ENCODE measurements around the gene KDELR1. TPM values are rescaled to one million over a fixed set of nuclear protein-coding genes. Genes with fewer than 3 reads are reported as not detected.
A peak's percentile ranks its signal among the peaks of the same experiment; 100 is the strongest.
"Not testable (repeated sequence)": the region's sequence is repeated elsewhere in the genome, so short reads cannot be mapped to it uniquely, and the experiment has no call there.

The KDELR1 gene
- total RNA-seq, 1 donor from 2014 or later: 35.6 TPM

GRCh38 chr19:48371771-48372170, 19.6 kb downstream of the KDELR1 start:
- DNase-seq (ENCODE audit: low read depth in 2 of 2): not testable (repeated sequence)

GRCh38 chr19:48371367-48371766, 20.0 kb downstream of the KDELR1 start:
- DNase-seq (ENCODE audit: low read depth in 2 of 2): no peak

GRCh38 chr19:48370955-48371354, 20.4 kb downstream of the KDELR1 start:
- no peak for DNase-seq (ENCODE audit: low read depth in 2 of 2)

- DNase-seq (ENCODE audit: low read depth in 2 of 2): no peak
These were observed 22.4 kb downstream of the KDELR1 start for GRCh38 chr19:48368936-48369335.

- DNase-seq (ENCODE audit: low read depth in 2 of 2): no peak
These were observed 23.5 kb downstream of the KDELR1 start for GRCh38 chr19:48367855-48368254.

GRCh38 chr19:48365602-48366001, 25.7 kb downstream of the KDELR1 start:
- no peak for DNase-seq (ENCODE audit: low read depth in 2 of 2)

GRCh38 chr19:48364598-48365348, 26.6 kb downstream of the KDELR1 start:
- no peak for DNase-seq (ENCODE audit: low read depth in 2 of 2)

GRCh38 chr19:48363810-48364597, 27.3 kb downstream of the KDELR1 start, which contains the start of the genes SYNGR4 and TMEM143:
Gene SYNGR4, plus strand, starts transcription at chr19:48364367. Its CDS starts 1,476 bp downstream, at chr19:48365843.
Gene TMEM143, minus strand, starts transcription at chr19:48363940. Its CDS starts 20 bp downstream, at chr19:48363920.
- DNase-seq (ENCODE audit: low read depth in 2 of 2): peak; percentile 99 to 100

- DNase-seq (ENCODE audit: low read depth in 2 of 2): no peak
These were observed 27.9 kb downstream of the KDELR1 start for GRCh38 chr19:48363500-48363809.

- DNase-seq (ENCODE audit: low read depth in 2 of 2): peak; percentile 81 to 96
These were observed 28.4 kb downstream of the KDELR1 start for GRCh38 chr19:48362716-48363499.

GRCh38 chr19:48361912-48362311, 29.4 kb downstream of the KDELR1 start:
- no peak for DNase-seq (ENCODE audit: low read depth in 2 of 2)

GRCh38 chr19:48359123-48359522, 32.2 kb downstream of the KDELR1 start:
- no peak for DNase-seq (ENCODE audit: low read depth in 2 of 2)

- DNase-seq (ENCODE audit: low read depth in 2 of 2): no peak
These were observed 35.9 kb downstream of the KDELR1 start for GRCh38 chr19:48355365-48355954.

- DNase-seq (ENCODE audit: low read depth in 2 of 2): no peak
These were observed 36.9 kb downstream of the KDELR1 start for GRCh38 chr19:48354332-48354992.

- no peak for DNase-seq (ENCODE audit: low read depth in 2 of 2)
These were observed 37.7 kb downstream of the KDELR1 start for GRCh38 chr19:48353677-48354076.

- peak; percentile 38 to 62 for DNase-seq (ENCODE audit: low read depth in 2 of 2)
These were observed 40.0 kb downstream of the KDELR1 start for GRCh38 chr19:48351341-48351752.

- DNase-seq (ENCODE audit: low read depth in 2 of 2): no peak
These were observed 40.5 kb downstream of the KDELR1 start for GRCh38 chr19:48350856-48351255.

- DNase-seq (ENCODE audit: low read depth in 2 of 2): no peak
These were observed 42.6 kb downstream of the KDELR1 start for GRCh38 chr19:48348737-48349136.

GRCh38 chr19:48348045-48348444, 43.3 kb downstream of the KDELR1 start:
- peak; percentile 66 to 69 for DNase-seq (ENCODE audit: low read depth in 2 of 2)

GRCh38 chr19:48346191-48346590, 45.2 kb downstream of the KDELR1 start:
- no peak for DNase-seq (ENCODE audit: low read depth in 2 of 2)

- DNase-seq (ENCODE audit: low read depth in 2 of 2): no peak
These were observed 46.5 kb downstream of the KDELR1 start for GRCh38 chr19:48344892-48345291.

Data from dermis microvascular lymphatic vessel endothelial cell (primary cell).